OCI-LY1 (cell line): ENCODE results near the gene TRIM43B.
"Not testable (repeated sequence)": the region's sequence is repeated elsewhere in the genome, so short reads cannot be mapped to it uniquely, and the experiment has no call there.

ENCODE experiments used
- H2AFZ ChIP-seq: fragments of 200-600 bp; sonication (generic), shearing (Covaris generic); 2 replicates; pipeline ENCODE4 v1.6.0; 2014; ENCODE audit warnings: antibody characterized with exemption, mild to moderate bottlenecking, low read length
- H3F3A ChIP-seq: fragments of 200-600 bp; sonication (generic), shearing (Covaris generic); 2 replicates; pipeline ENCODE4 v1.6.0; 2014; ENCODE audit warnings: mild to moderate bottlenecking, antibody characterized with exemption, low read length, moderate library complexity; ENCODE audit not compliant: insufficient read depth
- H3K27ac ChIP-seq: fragments of 200-600 bp; sonication (generic); 2 replicates; pipeline ENCODE4 v1.5.1; 2014; ENCODE audit warnings: low read length, mixed run types, mild to moderate bottlenecking, low read depth; ENCODE audit not compliant: poor library complexity, severe bottlenecking
- H3K27me3 ChIP-seq: fragments of 200-600 bp; sonication (generic); 2 replicates; pipeline ENCODE4 v1.6.0; 2014; ENCODE audit warnings: antibody characterized with exemption, mild to moderate bottlenecking, low read length, moderate library complexity; ENCODE audit not compliant: insufficient read depth
- H3K36me3 ChIP-seq: fragments of 200-600 bp; sonication (generic); 2 replicates; pipeline ENCODE4 v1.6.1; 2014; ENCODE audit warnings: mild to moderate bottlenecking, antibody characterized with exemption, low read length, moderate library complexity, mixed read lengths; ENCODE audit not compliant: insufficient read depth
- H3K4me1 ChIP-seq: fragments of 200-600 bp; sonication (generic); 2 replicates; pipeline ENCODE4 v1.5.1; 2014; ENCODE audit warnings: mild to moderate bottlenecking, low read length, moderate library complexity; ENCODE audit not compliant: insufficient read depth, severe bottlenecking
- H3K4me2 ChIP-seq: fragments of 200-600 bp; sonication (generic), shearing (Covaris generic); 2 replicates; pipeline ENCODE4 v1.6.1; 2014; ENCODE audit warnings: low read length
- H3K4me3 ChIP-seq: fragments of 200-600 bp; sonication (generic); 2 replicates; pipeline ENCODE4 v1.5.1; 2014; ENCODE audit warnings: low read length, low read depth, mild to moderate bottlenecking, mixed read lengths; ENCODE audit not compliant: poor library complexity, severe bottlenecking
- H3K79me2 ChIP-seq: fragments of 200-600 bp; shearing (Covaris generic); 2 replicates; pipeline ENCODE4 v1.6.1; 2016; ENCODE audit warnings: mixed run types, low read length, mixed read lengths; ENCODE audit not compliant: insufficient read depth
- H3K9ac ChIP-seq: fragments of 200-600 bp; sonication (generic), shearing (Covaris generic); 2 replicates; pipeline ENCODE4 v1.6.1; 2014; ENCODE audit warnings: mild to moderate bottlenecking, low read length, mixed read lengths
- H3K9me2 ChIP-seq: fragments of 200-600 bp; sonication (generic), shearing (Covaris generic); 2 replicates; pipeline ENCODE4 v1.6.1; 2014; ENCODE audit warnings: low read depth, mild to moderate bottlenecking, low read length, mixed read lengths
- H3K9me3 ChIP-seq: fragments of 200-600 bp; shearing (Covaris generic); 2 replicates; pipeline ENCODE4 v1.6.1; 2014; ENCODE audit warnings: low read length, mixed read lengths
- H4K20me1 ChIP-seq: fragments of 200-600 bp; sonication (generic), shearing (Covaris generic); 2 replicates; pipeline ENCODE4 v1.6.0; 2016; ENCODE audit warnings: mild to moderate bottlenecking, low read length; ENCODE audit not compliant: insufficient read depth

The TRIM43B gene

GRCh38 chr2:95442474-95443099 is 42.0 kb downstream of the TRIM43B start:
- H3K9ac ChIP-seq, H3K4me3 ChIP-seq, H3F3A ChIP-seq, H3K79me2 ChIP-seq, H3K36me3 ChIP-seq, H3K9me2 ChIP-seq, H2AFZ ChIP-seq, H3K27me3 ChIP-seq, H3K9me3 ChIP-seq, H3K4me2 ChIP-seq, H4K20me1 ChIP-seq, H3K27ac ChIP-seq, H3K4me1 ChIP-seq: not testable (repeated sequence)

GRCh38 chr2:95435872-95436209 is 48.7 kb downstream of the TRIM43B start:
- H3F3A ChIP-seq, H3K36me3 ChIP-seq, H3K9me3 ChIP-seq: not testable (repeated sequence)

GRCh38 chr2:95435162-95435871 is 49.2 kb downstream of the TRIM43B start:
- H3K27ac ChIP-seq = not testable (repeated sequence)

More at GRCh38 chr2:95435872-95436209, 48.7 kb downstream of the TRIM43B start:
- H3K27me3 ChIP-seq, H3K79me2 ChIP-seq, H3K4me1 ChIP-seq, H3K9me2 ChIP-seq, H3K27ac ChIP-seq, H3K4me2 ChIP-seq, H4K20me1 ChIP-seq, H3K4me3 ChIP-seq, H3K9ac ChIP-seq, H2AFZ ChIP-seq: not testable (repeated sequence)

GRCh38 chr2:95434507-95435076 is 50.0 kb downstream of the TRIM43B start:
- not testable (repeated sequence) for H3K9me2 ChIP-seq, H3K27ac ChIP-seq, H3K79me2 ChIP-seq, H4K20me1 ChIP-seq, H3K9me3 ChIP-seq, H3K4me3 ChIP-seq, H3K9ac ChIP-seq, H3K4me1 ChIP-seq, H2AFZ ChIP-seq, H3K36me3 ChIP-seq, H3K27me3 ChIP-seq, H3K4me2 ChIP-seq, H3F3A ChIP-seq

More at GRCh38 chr2:95435162-95435871, 49.2 kb downstream of the TRIM43B start:
- H3K27me3 ChIP-seq, H3K9me3 ChIP-seq, H3K36me3 ChIP-seq, H3K4me2 ChIP-seq, H3K4me1 ChIP-seq, H3K79me2 ChIP-seq, H2AFZ ChIP-seq, H3K9ac ChIP-seq, H3K4me3 ChIP-seq, H4K20me1 ChIP-seq, H3K9me2 ChIP-seq, H3F3A ChIP-seq: not testable (repeated sequence)

GRCh38 chr2:95433973-95434372 is 50.6 kb downstream of the TRIM43B start:
- H3K27me3 ChIP-seq, H4K20me1 ChIP-seq, H2AFZ ChIP-seq, H3K36me3 ChIP-seq, H3K4me2 ChIP-seq, H3K4me3 ChIP-seq, H3K9ac ChIP-seq, H3K27ac ChIP-seq, H3K9me2 ChIP-seq, H3F3A ChIP-seq, H3K79me2 ChIP-seq, H3K4me1 ChIP-seq, H3K9me3 ChIP-seq: not testable (repeated sequence)

- H3K9ac ChIP-seq, H3K4me2 ChIP-seq, H3K4me1 ChIP-seq, H2AFZ ChIP-seq, H3K9me2 ChIP-seq, H4K20me1 ChIP-seq, H3K27me3 ChIP-seq, H3K79me2 ChIP-seq, H3K27ac ChIP-seq, H3F3A ChIP-seq, H3K9me3 ChIP-seq, H3K4me3 ChIP-seq, H3K36me3 ChIP-seq: not testable (repeated sequence)
These were observed 51.2 kb downstream of the TRIM43B start for GRCh38 chr2:95433373-95433772.

GRCh38 chr2:95429748-95430467 is 54.6 kb downstream of the TRIM43B start:
- not testable (repeated sequence) for H3K4me1 ChIP-seq, H3K9me2 ChIP-seq, H3K9me3 ChIP-seq, H3K36me3 ChIP-seq, H2AFZ ChIP-seq, H3K79me2 ChIP-seq, H3K9ac ChIP-seq, H4K20me1 ChIP-seq, H3F3A ChIP-seq, H3K4me3 ChIP-seq, H3K4me2 ChIP-seq, H3K27ac ChIP-seq, H3K27me3 ChIP-seq
